Ovary (tissue), 9 donors: ENCODE measurements around the gene FLT3LG. TPM values are rescaled to one million over a fixed set of nuclear protein-coding genes. Genes with fewer than 3 reads are reported as not detected.

Experiments
- DNase-seq, 5 donors: peaks; one replicate each; pipeline ENCODE4 v3.0.0-alpha.2; 2019 to 2020
- H3K27ac ChIP-seq, 2 donors: fragments of 200-600 bp; one replicate each; pipeline versions ENCODE4 v1.5.1 to v1.8.0; 2019 to 2022
- H3K27me3 ChIP-seq: fragments of 200-600 bp; one replicate; pipeline ENCODE4 v1.8.0; 2022
- H3K36me3 ChIP-seq: fragments of 200-600 bp; sonication (generic); one replicate; pipeline ENCODE4 v1.5.1; 2019
- H3K4me1 ChIP-seq: one replicate; pipeline ENCODE4 v1.8.1; 2013; ENCODE audit warnings: mild to moderate bottlenecking, moderate library complexity; ENCODE audit not compliant: insufficient read depth
- H3K4me3 ChIP-seq: fragments of 200-600 bp; sonication (generic); one replicate; pipeline ENCODE4 v1.5.1; 2017
- H3K9me3 ChIP-seq, 2 donors: fragments of 200-600 bp in 1 of 2; sonication (generic) in 1 of 2; one replicate each; pipeline versions ENCODE4 v1.5.1 to v1.8.1; 2013 to 2019; ENCODE audit warnings: mild to moderate bottlenecking in 1 of 2, moderate library complexity in 1 of 2
- CTCF ChIP-seq, 3 donors: fragments of 450-650 bp in 2 of 3; fragments of 200-600 bp in 1 of 3; IDR thresholded peaks; one replicate each; pipeline versions ENCODE4 v1.5.1 to v1.8.0; 2016 to 2022; ENCODE audit warnings: antibody characterized with exemption in 3 of 3, mild to moderate bottlenecking in 1 of 3
- EP300 ChIP-seq: sonication (generic); formaldehyde crosslinking; IDR thresholded peaks from one replicate; pipeline ENCODE4 v1.6.1; 2017; ENCODE audit warnings: antibody characterized with exemption
- POLR2A ChIP-seq: fragments of 450-650 bp; IDR thresholded peaks from one replicate; pipeline ENCODE4 v1.6.1; 2017; ENCODE audit warnings: antibody characterized with exemption, mild to moderate bottlenecking, moderate library complexity
- WGBS, 3 donors: extraction: QIAGEN DNeasy Blood & Tissue Kit in 1 of 3; methylation state at CpG; one replicate each; pipeline versions ENCODE4 v1.1.5 to v1.1.7; 2013 to 2017; 5-methylcytosine and 5-hydroxymethylcytosine counted together
- intact Hi-C, 4 donors: fragments of 100-400 bp; cut with DNase I; formaldehyde crosslinking; loops; one replicate each; pipeline versions ENCODE4 v1.11.0 to v1.15.1; 2022 to 2023
- polyA plus RNA-seq, 2 donors: library from polyadenylated mRNA; stranded (reverse); fragments of 200-250 nt in 1 of 2; fragments of 350-450 nt in 1 of 2; fragmentation: Illumina TruSeq in 1 of 2; extraction: RNeasy Lipid Tissue Mini Kit (QIAGEN cat#74804) in 1 of 2; gene quantifications; one replicate each; pipeline ENCODE4 v1.2.3, GENCODE V29; 2013 to 2014
- total RNA-seq, 7 donors: library from RNA; depleted of rRNA in 2 of 7; stranded (reverse); fragments of >200 nt in 2 of 7; fragmentation: NEBNext Ultra II Directional in 3 of 7; extraction: Animal tissue kit (Norgen Biotek cat#: 25700) in 3 of 7; gene quantifications; one replicate each; pipeline versions ENCODE4 v1.1.0 to v1.2.4, GENCODE V29; 2016 to 2023
- donor health status: DM: no; HTN: no; CAD: no; lungs with moderate emphysema.
- donor health status: DM: no; HTN: no; CAD: no.
- donor health status: Bipolar disorder and iron deficiency.
- donor health status: DM: yes; HTN: yes; CAD: no.
- donor health status: DM: no; HTN: no; CAD: no.
- donor health status: DM: yes; HTN: yes; CAD: no.

Gene FLT3LG
- total and polyA plus RNA-seq, 9 donors, result 3.9 to 15.3 (median 12.2) TPM

- DNase-seq, result no peak
- 62 to 85% (median 64%) methylated on average over 3 of the region's 3 CpGs for WGBS, 3 donors
- Histone ChIP-seq H3K36me3 (no peaks in the 10 kb centered on the region), H3K4me3 (no peak overlapping the region), H3K9me3 (no peaks in the 10 kb centered on the region), H3K27ac (no peak overlapping the region), H3K4me1 (no peaks in the 10 kb centered on the region), H3K27me3 (no peaks in the 10 kb centered on the region)
- TF ChIP-seq EP300, result no peak
- TF ChIP-seq CTCF (IDR thresholded peaks at IDR 0.05), result no peak
- no peak for TF ChIP-seq POLR2A
- intact Hi-C loops, result loop anchor here in 1 of 4 donors (10.0 kb wide), 1 partner anchor 81 kb away; the partner anchor contains the start of genes DKKL1 and TEAD2
Observed at GRCh38 chr19:49445997-49446396, 28.0 kb upstream of the FLT3LG start.

- Histone ChIP-seq H3K27me3 (no peaks in the 10 kb centered on the region), H3K27ac (no peak overlapping the region), H3K36me3 (no peaks in the 10 kb centered on the region), H3K4me3 (no peak overlapping the region), H3K9me3 (no peaks in the 10 kb centered on the region), H3K4me1 (no peaks in the 10 kb centered on the region)
- DNase-seq, result peak; percentile 54 to 80 (median 67)
- TF ChIP-seq EP300, result no peak
- TF ChIP-seq CTCF (IDR thresholded peaks at IDR 0.05), result no peak
- TF ChIP-seq POLR2A, result no peak
- intact Hi-C loops, result loop anchor here in 1 of 4 donors (10.0 kb wide), 1 partner anchor 83 kb away; the partner anchor contains the start of genes DKKL1 and TEAD2
- 50 to 60% (median 52%) methylated on average over 32 of the region's 32 CpGs for WGBS, 3 donors
Observed at GRCh38 chr19:49447485-49448431, 26.3 kb upstream of the FLT3LG start.

- Histone ChIP-seq H3K27me3 (no peaks in the 10 kb centered on the region), H3K4me3 (no peak overlapping the region), H3K36me3 (no peaks in the 10 kb centered on the region), H3K27ac (no peak overlapping the region), H3K9me3 (no peaks in the 10 kb centered on the region), H3K4me1 (no peaks in the 10 kb centered on the region)
- 87 to 93% (median 88%) methylated on average over 6 of the region's 6 CpGs for WGBS, 3 donors
- intact Hi-C loops, result loop anchor here in 1 of 4 donors (10.0 kb wide), 1 partner anchor 84 kb away; the partner anchor contains the start of genes DKKL1 and TEAD2
- TF ChIP-seq POLR2A, result no peak
- no peak for TF ChIP-seq EP300
- no peak for TF ChIP-seq CTCF (IDR thresholded peaks at IDR 0.05)
- no peak for DNase-seq
Observed at GRCh38 chr19:49448432-49448786, 25.6 kb upstream of the FLT3LG start.

GRCh38 chr19:49450405-49450804 lies 23.6 kb upstream of the FLT3LG start:
- 74 to 81% (median 77%) methylated on average over 7 of the region's 7 CpGs for WGBS, 3 donors
- Histone ChIP-seq H3K4me3 (no peak overlapping the region), H3K27ac (no peak overlapping the region), H3K4me1 (no peaks in the 10 kb centered on the region), H3K27me3 (no peaks in the 10 kb centered on the region), H3K36me3 (no peaks in the 10 kb centered on the region), H3K9me3 (no peaks in the 10 kb centered on the region)
- intact Hi-C loops, result no loop called here
- DNase-seq, result no peak
- TF ChIP-seq POLR2A (no peak), EP300 (no peak), CTCF (IDR thresholded peaks at IDR 0.05) (no peak)
